AG08395 (cell line): ENCODE measurements around the gene FAT1.

ENCODE experiments used
- DNase-seq: peaks from one replicate; pipeline ENCODE4 v3.0.0; 2012; ENCODE audit warnings: mixed read lengths, low spot score

Gene FAT1

DNA sequence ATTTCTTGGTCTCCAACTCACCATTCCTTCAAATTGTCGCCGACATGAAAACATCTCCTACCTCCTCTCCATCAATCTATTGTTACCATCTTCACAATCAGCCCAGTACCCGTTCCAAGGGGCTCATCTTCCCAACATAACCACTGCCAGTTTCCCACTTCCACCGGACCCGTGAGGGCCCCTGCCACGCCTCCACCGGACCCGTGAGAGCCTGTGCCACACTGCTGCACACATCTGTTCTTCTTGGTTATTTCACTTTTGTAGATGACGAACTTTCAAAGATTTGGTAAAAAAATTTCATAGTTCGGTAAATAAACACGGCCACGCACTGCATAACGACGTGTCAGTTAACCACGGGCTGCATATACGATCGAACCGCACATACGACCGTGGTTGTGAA, 65.0 kb downstream of the FAT1 start:
- no peak for DNase-seq

DNA sequence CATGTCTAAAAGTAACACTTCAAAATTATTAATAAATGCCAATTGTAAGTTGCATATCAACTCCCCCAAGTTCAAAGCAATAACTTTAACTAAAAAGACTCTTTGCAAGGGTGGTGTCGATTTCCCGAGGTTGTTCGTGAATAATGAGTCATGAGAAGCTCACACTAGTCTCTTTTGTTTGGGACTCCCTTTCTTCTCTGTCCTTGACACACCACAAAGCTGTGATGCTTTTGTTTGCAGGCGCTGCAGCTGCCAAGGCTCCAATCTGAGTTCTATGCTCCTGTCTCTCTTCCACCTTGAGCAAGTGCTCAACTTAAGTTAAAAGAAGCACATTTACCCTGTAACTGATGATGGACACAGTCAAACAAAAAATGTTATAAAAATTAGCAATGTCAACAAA, 65.9 kb downstream of the FAT1 start:
- DNase-seq: no peak

DNA sequence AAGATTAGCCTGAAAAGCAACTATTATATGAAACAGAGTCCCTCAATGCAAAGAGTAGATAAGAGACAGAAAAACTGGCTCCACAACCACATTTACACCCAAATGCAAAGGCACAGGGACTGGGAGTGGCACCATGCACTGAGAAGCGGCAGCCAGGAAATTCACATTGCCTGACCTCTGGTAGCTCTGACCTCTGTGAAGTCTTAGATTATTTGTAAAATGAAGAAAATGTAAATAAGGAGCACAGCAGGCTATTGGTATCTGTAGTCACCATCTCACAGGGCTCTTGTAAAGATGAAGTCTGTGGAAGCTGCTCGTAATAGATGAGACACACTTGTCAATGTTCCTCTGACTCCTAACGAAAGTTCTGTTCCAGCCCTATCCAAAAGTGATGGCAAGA, 69.7 kb downstream of the FAT1 start:
- DNase-seq: no peak

DNA sequence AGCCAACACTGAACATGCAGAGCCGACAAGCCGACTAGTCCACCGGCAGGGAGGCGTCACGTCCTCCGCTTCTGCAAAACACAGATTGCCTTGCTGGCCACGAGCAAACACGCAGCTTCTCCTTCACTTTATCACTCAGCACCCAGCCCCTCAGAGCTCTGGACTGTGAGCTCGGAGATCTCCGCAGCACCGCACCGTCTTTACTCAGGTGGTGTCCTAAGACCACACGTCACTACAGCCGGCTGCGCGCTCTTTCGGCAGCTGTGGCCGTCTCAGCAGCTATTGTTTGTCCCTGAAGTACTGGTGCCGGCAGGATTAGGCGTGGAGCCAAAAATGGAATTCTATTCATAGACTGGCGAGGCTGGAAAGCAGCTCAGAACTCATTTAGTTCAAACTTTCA, 72.0 kb downstream of the FAT1 start:
- no peak for DNase-seq

DNA sequence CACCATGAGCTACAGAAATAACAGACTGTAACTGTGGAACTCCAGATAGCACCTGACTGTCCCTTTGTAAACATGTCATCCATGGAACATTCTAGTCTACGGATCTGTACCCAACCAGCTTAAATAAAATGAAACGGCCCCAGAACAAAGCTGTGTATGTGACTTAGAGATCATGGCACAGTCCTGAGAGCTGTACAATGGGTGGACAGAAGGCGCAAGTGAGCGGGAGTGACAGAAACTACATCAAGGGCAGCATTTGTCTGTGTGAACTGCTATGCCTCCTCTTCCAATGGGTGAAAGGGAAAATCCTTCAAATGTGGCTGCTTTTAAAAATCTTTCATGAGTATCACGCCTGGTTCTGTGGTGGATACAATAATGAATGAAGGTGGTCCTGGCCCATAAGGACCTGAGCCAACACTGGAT, 72.5 kb downstream of the FAT1 start:
- DNase-seq: no peak

DNA sequence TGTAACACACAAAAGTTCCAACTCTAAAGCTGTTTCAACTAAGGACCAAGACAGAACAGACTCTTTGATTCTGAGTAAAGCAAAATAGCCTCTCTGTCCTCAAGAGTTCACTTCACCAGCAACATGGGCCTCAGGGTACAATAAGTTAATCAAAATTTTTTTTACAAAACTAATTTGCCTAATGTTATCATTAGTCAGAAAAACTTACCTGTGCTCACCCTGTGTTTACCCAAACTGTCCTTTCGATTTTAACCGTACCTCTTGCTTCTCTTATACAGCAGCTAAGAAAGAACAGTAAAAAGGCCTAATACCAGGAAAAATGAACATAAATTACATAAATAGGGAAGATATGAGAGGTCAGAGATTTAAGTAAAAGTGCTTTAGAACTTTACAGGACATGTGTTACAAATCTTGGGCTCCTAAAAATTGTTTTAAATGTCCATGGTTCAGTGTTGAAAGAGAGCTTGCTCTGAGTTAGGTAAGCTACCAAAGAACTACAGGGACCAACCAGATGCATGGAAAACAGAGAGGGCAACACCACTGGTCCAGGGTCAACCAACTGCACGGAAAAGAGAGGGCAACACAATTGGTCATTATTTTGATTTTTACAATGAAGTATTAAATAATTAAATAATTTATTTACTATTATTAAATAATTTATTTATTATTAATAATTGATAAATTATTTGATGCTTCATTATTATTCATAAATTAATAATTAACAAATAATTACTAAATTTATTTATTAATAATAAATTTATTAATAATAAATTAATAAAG, 73.1 kb downstream of the FAT1 start:
- no peak for DNase-seq

DNA sequence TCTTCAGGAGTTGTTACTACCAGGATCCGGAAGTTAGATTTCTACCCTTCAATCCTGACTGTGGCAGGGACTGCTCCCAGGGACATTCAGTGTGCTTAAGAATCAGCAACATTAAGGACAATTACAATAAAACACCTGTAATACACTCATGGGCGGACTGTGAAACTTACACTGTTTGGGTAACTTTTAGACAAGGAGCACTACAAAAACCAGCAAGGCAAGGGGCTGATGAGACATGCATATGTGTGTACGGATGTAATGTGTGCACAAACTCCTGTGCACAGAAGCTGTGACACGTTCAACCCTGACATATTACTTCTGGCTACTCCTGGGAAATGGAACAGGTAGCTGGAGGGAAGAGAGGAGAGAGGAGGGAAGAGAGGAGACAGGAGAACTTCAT, 75.8 kb downstream of the FAT1 start:
- DNase-seq: no peak

DNA sequence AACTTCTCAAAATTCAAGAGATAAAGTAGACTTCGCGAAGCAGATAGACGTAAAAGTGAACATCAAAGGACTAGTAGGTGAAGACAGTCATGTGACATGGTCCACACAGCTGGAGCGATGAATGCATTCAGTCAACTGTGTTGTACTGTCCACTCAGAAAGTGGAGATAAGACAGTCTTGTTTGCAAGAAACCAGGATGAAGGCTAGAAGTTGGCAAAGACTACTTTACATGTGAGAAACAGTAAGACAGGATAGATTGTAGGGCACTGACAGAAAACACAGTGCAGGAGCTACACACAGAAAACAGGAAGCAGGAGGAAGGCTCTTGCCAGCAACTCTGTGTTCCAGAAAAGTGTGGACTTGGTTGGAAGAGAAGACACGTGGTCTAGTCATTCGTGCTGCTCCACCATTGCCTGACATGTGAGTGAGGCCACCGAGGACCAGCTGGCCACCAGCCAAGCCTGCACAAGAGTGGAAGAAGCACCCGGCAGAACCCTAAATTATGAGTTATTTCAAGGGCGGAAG, 78.9 kb downstream of the FAT1 start:
- DNase-seq: no peak

DNA sequence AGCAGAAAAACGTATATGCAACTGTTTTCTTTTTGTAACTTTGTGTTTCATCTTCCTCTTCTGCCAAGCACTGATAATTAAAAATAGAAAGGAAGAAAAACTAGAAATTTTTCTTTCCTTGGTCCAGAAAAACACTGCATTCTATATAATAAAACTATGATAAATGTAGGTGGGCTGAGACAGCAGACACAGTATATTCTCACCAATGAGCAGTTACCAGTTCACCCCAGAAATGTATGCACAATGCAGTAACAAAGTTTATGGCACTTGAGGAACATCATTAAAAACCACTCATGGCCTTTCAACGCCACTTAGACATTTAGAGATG, 79.4 kb downstream of the FAT1 start:
- DNase-seq: no peak

DNA sequence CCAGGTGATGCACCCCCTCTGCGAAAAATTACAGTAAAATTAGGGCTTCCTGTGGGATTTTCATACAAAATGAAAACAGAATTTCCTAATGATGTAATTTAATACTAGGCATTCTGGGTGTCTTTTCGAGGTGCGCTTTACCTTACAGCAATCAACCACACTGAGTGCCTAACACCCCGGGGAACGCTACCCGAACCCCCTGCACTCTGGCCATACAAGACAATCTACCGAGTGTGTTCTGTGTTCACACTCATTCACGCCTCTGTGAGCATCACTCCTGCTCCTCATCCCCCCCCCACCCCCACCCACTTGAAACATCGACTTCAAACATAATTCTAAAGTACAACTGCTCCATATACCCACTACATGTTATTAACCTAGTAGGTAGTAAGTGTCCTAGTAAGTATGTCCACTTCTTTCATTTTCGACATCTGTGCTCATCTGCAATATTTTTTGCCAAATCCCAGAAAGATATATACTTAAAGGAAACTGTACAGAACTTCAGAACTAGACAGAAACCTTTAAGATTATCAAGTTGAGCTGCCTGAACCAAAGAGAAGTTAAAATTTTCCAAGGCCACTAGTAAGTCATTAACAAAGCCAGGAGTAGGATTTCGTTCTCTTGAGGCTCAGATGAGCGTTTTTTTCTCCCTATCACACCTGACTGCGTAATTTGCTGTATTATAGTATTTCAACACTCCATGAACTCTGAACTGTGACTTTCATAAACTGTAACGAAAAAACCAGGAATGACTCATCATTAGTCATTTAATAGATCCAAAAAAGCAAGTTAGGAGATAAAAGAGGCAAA, 80.0 kb downstream of the FAT1 start:
- DNase-seq: peak; percentile 29

DNA sequence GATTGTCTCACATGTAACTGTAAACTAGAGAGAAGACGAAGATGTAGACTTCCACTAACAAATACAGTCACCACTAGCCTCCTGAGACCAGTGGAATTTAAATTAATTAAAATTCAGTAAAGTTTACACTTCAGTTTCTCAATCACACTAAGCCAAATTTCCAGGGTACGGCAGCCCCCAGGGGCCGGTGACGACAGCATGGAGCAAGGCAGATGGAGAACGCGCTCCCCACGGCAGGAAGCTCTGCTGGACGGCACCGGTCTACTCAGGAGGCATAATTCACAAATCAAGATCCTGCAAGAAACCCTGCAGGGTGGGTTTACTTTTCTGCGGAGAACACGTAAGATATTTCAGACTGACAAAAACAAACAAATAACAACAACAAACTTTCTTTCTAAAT, 80.7 kb downstream of the FAT1 start:
- DNase-seq: no peak

DNA sequence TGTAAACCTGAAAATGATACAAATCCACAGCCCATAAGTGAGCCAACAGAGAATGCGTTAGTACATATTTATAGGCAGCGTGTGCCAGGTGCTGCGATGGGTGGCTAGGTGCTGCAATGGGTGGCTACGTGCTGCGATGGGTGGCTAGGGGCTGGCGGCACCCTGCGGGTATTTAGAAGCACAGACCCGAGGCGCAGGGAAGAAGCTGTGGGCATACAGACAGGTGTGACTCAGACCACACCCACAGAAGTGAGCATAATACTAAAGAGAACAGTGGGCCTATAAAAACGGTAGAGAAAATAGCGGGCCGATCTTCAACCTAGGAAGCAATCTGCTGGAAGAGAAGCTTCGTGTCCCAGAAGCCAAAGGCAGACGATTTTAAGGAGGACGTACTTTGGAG, 81.1 kb downstream of the FAT1 start:
- no peak for DNase-seq

DNA sequence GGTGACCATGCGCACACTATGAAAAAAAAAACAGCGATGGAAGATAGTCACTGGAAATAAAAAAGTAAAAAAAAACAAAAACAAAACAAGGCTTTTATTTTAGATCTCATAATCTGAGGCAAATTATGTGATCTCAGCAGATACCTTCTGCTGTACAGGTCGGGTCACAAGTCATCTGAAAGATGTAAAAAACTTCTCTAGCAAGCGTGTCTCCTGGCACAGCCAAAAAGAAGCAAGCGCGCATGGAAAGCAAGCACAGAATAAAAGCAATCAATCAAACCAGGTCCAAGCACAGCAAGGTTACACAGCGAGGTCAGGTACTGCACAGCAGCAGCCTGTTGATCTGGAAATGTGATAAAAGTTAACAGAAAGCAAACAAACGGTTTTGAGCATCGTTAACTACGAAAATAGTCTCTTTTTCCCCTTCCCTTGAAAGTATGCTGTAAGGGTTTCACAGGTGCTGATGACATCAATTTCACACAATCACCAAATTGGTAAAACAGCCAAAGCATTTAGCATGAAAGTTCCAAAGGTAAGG, 89.0 kb downstream of the FAT1 start:
- no peak for DNase-seq

DNA sequence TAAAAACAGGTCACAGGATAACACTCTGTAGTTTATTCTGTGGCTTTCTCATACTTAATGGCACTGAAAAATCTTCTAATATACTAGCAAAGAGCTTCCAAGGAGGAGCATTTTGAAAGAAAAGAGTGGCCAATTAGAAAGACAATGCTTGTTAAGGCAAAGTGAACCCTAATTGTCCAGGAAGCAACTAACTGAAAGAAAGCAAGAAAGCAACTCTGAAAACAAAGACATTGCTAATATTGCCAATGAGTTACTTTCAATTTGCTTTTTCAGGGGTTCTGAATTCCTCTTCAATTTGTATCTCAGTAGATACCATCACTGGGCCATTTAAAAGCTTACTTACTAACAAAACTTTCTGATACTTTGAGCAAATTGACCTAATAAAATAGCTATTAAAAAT, 89.8 kb downstream of the FAT1 start:
- no peak for DNase-seq

DNA sequence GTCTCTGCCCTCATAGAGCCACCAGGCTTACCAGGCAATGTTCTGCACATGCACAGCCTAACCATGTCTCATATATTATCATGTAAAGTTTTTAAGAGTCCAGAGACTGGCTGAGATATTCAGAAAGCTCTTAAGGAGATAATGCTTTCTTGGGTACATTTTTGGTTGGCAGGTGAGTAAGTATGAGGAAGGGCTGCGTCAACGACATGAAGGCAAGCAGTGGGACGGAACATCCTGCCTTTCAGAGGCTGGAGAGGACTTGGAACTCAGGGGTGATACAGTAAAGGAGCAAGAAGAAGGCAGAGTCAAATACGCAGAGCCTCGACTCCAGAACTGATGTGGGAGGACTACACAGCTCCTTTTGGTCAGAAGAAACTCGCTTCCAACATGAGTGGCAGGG, 93.5 kb downstream of the FAT1 start:
- no peak for DNase-seq

DNA sequence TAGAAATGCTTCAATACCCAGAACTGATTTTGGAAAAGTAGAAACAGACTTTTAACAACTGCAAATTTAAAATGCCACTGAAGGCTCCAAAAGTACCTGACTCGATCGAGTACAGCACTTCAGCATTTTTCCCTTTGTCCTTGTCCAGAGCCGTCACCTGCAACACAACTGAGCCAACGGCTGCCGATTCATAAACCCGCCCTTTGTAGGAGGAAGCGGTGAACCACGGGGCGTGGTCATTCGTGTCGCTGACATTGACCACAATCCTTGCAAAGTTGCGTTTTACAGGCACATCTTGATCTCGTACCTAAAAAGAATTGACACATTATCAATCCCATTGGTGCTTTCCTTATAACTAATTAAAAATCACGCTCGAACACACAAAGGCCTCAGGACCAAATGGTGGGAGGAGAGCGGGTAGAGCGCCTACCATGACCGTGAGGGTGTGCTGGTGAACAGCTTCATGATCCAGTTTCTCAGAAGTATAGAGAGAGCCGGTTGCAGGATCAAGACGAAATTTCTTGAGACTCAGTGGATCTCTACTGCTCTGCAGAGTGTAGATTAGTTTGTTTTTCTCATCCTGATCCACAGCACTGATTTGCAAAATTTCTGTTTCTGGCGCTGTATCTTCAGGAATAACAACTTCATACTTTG, 95.5 kb downstream of the FAT1 start:
- no peak for DNase-seq

DNA sequence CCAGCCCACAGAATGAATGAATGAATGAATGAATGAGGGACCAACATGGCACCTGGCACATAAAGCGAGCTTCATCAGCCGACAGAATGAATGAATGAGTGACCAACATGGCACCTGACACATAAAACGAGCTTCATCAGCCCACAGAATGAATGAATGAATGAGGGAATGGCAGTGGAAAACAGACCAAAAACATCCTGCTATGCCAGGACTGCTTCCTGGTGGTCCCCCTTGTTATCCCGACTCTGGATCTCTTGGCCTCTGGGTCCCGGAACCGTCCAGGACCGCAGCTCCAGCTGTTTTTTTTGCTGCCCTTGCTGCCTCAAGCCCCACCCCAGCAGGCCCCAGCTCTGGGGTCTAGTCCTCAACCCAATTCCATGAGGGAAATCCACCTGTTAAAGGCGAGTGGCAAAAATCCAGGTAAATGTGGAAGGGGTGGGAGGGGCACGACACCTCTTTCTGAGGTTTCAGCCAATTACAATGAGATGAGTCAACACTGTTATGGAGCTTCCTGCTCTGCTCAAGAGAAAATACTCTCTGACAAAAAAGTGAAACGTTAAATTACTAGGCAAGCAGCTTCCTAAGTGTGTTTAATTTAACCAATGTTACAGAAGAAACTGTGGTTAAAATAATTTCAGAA, 96.3 kb downstream of the FAT1 start:
- no peak for DNase-seq

DNA sequence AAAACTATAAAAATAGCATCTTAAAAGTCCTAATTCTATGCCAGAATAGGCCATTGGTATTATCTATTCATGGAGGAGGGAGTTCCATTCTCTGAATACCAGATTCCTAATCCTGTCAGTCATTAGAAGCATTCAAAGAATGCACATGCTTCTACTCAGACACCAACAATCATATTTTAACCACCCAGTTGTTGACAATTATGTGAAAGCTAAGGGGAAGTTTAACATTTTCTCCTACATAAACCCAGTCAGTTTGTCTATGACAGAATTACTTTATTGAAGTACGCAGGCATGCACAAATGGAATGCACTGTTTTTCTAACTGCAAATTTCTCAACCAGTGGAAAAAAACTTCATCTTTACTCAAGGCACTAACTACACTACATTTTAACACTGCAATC, 98.7 kb downstream of the FAT1 start:
- DNase-seq: peak; percentile 72

DNA sequence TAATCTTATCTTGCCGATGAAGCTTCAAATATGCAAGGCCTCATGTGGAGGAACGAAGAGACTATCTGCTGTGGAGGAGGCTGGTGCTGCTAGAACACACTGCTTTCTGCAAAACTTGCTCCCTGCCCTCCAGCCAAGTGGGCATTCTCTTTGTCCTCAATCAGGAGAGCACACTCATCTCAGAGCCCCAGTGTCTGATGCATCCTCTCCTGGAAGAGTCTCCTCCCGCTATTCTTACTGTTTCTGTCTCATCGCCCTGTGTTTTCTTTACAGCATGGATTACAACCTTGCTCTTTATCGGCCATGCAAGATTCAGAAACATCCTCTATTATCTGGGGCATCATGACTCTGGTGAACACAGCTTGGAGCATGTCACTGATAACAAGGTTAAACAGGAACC, 100.1 kb downstream of the FAT1 start:
- no peak for DNase-seq

DNA sequence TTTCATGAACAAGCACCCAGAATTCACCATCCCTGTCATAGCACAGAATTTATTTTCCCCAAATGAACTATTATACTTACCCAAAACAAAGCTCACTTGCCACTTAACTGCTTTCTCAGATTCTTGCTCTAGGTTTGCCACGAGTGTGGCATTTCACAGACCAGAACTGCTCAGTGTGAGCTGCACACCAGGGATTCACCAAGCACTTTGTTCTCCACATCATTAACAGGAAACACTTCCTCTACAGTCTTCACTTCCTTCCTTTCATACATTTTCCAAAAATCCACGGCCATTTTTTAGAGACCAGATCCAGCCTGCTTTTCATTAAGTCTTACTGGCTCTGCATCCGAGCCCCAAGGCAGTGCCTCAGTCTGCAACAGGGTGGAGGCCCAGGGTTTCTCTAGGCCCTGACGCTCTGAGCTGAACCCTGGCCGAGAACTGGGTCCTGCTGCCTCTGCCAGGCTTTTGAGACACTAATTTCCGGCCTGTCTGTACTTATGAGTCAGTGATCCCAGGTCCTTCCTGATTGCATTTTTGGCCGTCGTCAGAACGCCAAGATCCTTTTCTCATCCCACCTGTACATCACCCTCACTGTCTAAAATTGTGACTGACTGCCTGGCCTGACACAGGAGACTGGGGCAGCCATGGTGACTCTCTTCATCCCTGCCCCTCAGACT, 100.7 kb downstream of the FAT1 start:
- DNase-seq: peak; percentile 42

DNA sequence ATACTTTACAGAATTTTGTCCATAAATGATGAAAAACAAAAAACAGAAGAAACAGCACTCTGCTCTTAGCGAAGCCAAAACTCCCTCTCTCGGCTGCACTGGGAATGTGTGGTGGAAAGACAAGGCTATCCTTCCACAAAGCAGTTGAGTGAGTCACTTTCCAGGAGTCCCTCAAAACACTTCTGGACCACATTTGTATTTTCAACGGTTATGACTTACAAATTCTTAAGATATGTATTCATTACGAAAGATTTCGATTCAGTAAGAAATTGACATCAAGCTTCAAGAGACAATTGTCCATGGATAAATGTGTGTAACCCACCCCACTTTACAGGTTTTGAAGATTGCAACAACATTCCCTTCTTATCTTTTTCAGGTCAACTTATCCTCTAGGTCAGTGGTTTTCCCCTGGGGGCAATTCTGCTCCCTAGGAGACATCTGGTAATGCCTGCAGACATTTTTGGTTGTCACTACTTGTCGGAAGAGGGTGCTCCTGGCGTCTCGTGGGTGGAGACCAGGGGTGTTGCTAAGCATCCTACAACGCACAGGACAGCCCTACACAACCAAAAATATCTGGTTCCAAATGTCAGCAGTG, 101.6 kb downstream of the FAT1 start:
- DNase-seq: peak; percentile 85
